ENCODE measurements around the gene EDEM3. TPM values are rescaled to one million over a fixed set of nuclear protein-coding genes. Genes with fewer than 3 reads are reported as not detected.

The EDEM3 gene
- total RNA-seq, 1 experiment from 2014 or later = 50.0 TPM

DNA sequence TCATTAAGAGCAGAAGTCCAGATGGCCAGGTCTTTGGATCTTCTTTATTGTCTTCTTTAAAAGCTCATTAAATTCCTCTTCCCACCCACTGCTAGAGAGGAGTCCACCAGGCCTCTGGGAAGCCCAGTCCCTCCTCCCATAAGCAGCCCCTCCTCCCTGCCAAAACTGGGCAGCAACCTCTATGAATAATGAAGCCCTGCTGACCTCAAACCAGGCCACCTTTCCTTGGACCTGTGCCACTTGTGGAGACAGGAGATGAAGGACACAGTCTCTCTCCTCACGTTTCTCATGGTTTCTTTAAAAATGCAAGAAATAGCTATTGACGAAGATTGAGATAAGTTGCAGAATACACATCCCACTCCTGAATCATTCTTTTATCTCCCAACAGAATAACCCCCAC is 112.8 kb downstream of the EDEM3 start:
- no peak for DNase-seq (ENCODE audit: low spot score)

DNA sequence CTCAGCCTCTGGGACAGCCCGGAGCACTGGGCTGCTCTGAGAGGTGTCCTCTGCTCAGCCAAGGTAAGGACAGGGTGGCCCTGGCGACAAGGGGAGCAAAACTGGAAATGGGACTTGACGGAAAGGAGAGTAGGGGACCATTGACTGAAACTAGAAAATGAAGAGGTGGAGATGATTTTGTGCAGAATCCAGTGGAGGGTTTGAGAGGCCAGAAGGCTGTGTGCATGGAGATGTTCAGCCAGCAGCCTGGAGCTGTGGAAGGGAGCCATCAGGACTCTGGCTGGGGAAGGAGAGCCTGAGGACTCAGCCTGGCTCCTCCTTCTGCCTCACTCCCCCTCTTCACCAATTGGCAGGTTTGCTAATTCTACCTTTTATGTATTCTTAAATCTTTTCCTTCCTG is 114.2 kb downstream of the EDEM3 start:
- DNase-seq (ENCODE audit: low spot score) = no peak

Other genes starting within 250 kb of the EDEM3 start
- gene NIBAN1, start 219.7 kb upstream of the EDEM3 start, total RNA-seq (2014; rRNA removed; shearing (Covaris generic)) = 25.9 and 34.5 TPM in 2 replicates